ENCODE results near the gene SFTPA1.
"Not testable (repeated sequence)": the region's sequence is repeated elsewhere in the genome, so short reads cannot be mapped to it uniquely, and the experiment has no call there.

GRCh38 chr10:79611193-79611976 is 646 bp downstream of the SFTPA1 start:
- TF ChIP-seq POLR2A (IDR thresholded peaks at IDR 0.05; ENCODE audit: low read length); GATA1 (IDR thresholded peaks at IDR 0.05; ENCODE audit: low read depth, low read length): not testable (repeated sequence)
